Mesothelial cell of epicardium (in vitro differentiated cells): Measurements from ENCODE around the gene SMOC2. TPM values are rescaled to one million over a fixed set of nuclear protein-coding genes. Genes with fewer than 3 reads are reported as not detected.

ENCODE experiments used
- DNase-seq, 2 experiments: peaks; one replicate each; pipeline ENCODE4 v3.0.0; 2021; ENCODE audit warnings: low spot score in 2 of 2; ENCODE audit not compliant: unreplicated experiment in 2 of 2
- H3K27ac Mint-ChIP-seq: 2 replicates; pipeline ENCODE4 v1.8.0; 2021; ENCODE audit warnings: mixed read lengths
- H3K27me3 Mint-ChIP-seq: 2 replicates; pipeline ENCODE4 v1.8.0; 2021; ENCODE audit warnings: low read depth, mixed read lengths
- H3K36me3 Mint-ChIP-seq: 2 replicates; pipeline ENCODE4 v1.8.0; 2021; ENCODE audit warnings: mixed read lengths
- H3K4me1 Mint-ChIP-seq: 2 replicates; pipeline ENCODE4 v1.8.0; 2021; ENCODE audit warnings: mixed read lengths
- H3K4me3 Mint-ChIP-seq: 2 replicates; pipeline ENCODE4 v1.8.0; 2021; ENCODE audit warnings: mild to moderate bottlenecking, moderate library complexity, mixed read lengths
- H3K9me3 Mint-ChIP-seq: 2 replicates; pipeline ENCODE4 v1.8.0; 2021; ENCODE audit warnings: mixed read lengths
- total RNA-seq: library from RNA; stranded (reverse); gene quantifications from 3 replicates; pipeline ENCODE4 v1.2.1, GENCODE V29; 2021
- TF ChIP-seq, protein P1 (sequence below): fragments of 200-600 bp; sonication (generic); IDR thresholded peaks from one replicate; pipeline ENCODE4 v1.5.0; 2021; ENCODE audit warnings: antibody characterized with exemption; ENCODE audit not compliant: unreplicated experiment

Gene SMOC2
- total RNA-seq, 1 donor from 2014 or later = 4.4 TPM

DNA sequence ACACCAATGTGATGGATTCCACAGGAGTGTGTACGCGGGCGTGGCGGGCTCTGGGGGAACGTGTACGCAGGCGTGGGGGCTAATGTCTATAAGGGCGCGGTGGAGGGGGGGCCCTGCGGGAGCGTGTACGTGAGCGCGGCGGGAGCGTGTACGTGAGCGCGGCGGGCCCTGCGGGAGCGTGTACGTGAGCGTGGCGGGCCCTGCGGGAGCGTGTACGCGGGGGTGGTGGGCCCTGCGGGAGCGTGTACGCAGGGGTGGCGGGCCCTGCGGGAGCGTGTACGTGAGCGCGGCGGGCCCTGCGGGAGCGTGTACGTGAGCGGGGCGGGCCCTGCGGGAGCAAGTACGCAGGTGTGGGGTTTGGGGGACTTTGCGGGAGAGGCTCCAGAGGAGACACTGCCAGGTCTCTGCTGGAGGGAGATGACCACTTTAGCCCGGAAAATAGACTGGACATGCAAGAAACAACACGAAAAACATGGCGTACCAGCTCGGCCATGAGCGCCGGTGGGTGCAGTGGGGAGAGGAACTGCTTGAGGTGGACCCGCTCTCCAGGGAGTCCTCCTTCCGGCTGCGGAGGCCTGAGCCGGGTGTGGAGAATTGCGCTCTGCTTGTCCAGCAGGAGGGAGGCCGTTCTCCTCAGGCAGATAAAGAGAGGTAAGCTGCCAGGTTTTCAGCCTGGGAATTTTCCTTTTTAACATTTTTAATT lies 27.8 kb upstream of the SMOC2 start:
- Mint-ChIP-seq H3K4me3 (no peak overlapping the region), H3K27me3 (peaks cover under 1% of the 10 kb centered on the region), H3K36me3 (no peaks in the 10 kb centered on the region), H3K4me1 (peaks cover 18% of the 10 kb centered on the region), H3K27ac (no peak overlapping the region), H3K9me3 (no peaks in the 10 kb centered on the region)
- DNase-seq = peak in 1 of 2 experiments; percentile 24
- TF ChIP-seq, protein P1, sequence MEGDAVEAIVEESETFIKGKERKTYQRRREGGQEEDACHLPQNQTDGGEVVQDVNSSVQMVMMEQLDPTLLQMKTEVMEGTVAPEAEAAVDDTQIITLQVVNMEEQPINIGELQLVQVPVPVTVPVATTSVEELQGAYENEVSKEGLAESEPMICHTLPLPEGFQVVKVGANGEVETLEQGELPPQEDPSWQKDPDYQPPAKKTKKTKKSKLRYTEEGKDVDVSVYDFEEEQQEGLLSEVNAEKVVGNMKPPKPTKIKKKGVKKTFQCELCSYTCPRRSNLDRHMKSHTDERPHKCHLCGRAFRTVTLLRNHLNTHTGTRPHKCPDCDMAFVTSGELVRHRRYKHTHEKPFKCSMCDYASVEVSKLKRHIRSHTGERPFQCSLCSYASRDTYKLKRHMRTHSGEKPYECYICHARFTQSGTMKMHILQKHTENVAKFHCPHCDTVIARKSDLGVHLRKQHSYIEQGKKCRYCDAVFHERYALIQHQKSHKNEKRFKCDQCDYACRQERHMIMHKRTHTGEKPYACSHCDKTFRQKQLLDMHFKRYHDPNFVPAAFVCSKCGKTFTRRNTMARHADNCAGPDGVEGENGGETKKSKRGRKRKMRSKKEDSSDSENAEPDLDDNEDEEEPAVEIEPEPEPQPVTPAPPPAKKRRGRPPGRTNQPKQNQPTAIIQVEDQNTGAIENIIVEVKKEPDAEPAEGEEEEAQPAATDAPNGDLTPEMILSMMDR = no peak

DNA sequence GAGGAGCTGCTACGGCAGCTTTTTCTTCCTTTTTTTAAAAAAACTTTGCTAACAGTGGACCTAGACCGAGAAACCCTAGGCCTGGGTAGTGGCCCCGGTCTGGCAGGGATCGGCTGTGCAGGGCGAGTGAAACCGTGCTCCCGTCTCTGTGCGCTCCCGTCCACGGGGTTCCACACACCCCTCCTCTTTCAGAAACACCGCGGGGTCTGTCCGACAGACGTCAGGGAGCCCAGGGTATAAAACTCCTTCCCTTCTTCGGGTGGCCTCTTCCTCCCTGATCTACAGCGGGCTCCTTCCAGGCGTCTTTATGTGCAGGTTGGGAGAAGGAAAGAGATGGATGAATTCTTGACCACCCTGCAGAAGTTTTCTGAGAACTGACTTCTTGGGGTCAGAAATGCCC lies 27.1 kb upstream of the SMOC2 start:
- TF ChIP-seq, protein P1 = no peak
- H3K9me3 Mint-ChIP-seq = no peaks in the 10 kb centered on the region
- H3K27ac Mint-ChIP-seq = no peak overlapping the region
- H3K36me3 Mint-ChIP-seq = no peaks in the 10 kb centered on the region
- H3K4me3 Mint-ChIP-seq = no peak overlapping the region
- H3K27me3 Mint-ChIP-seq = peaks cover 4% of the 10 kb centered on the region
- peaks cover 25% of the 10 kb centered on the region for H3K4me1 Mint-ChIP-seq
- DNase-seq = peak in 1 of 2 experiments; percentile 29

DNA sequence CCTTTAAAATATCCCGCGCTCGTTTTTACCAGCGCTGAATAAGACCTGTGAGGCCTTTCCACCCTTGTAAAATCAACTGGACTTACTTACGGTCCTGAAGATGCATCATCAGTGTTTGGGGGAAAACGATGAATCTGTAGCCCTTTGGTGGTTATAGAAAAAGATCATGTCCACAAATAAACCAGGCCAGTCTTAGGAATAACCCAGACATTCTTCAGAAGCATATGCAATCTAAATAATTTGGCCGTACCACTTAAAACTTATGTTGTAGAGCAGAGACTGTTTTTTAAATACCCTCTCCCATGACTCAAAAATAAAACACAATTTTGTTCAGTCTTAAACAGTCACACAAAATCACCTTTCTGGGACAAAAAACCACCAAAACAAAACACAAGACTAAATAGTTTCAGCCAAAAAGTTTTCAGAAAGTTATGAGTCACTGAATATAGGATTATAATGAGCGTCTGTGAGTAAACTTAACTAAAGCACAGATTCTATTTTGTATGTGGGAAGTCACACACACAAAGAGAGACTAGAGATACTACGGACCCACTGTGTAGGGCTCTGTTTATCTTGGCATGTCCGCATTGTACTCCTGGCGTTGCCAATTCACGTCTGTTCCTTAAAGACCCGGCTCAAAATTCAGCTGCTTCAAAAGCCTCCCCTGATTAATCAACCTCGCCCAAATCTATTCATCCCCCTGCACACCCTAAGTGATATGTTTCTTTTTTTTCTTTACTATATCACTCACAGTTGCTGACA lies 26.5 kb upstream of the SMOC2 start:
- peak in 1 of 2 experiments; percentile 29 for DNase-seq
- peaks cover 5% of the 10 kb centered on the region for H3K27me3 Mint-ChIP-seq
- H3K9me3 Mint-ChIP-seq = no peaks in the 10 kb centered on the region
- peak overlapping the region; percentile 21 for H3K27ac Mint-ChIP-seq
- no peaks in the 10 kb centered on the region for H3K36me3 Mint-ChIP-seq
- peaks cover 30% of the 10 kb centered on the region for H3K4me1 Mint-ChIP-seq
- TF ChIP-seq, protein P1 = no peak
- H3K4me3 Mint-ChIP-seq = no peak overlapping the region

DNA sequence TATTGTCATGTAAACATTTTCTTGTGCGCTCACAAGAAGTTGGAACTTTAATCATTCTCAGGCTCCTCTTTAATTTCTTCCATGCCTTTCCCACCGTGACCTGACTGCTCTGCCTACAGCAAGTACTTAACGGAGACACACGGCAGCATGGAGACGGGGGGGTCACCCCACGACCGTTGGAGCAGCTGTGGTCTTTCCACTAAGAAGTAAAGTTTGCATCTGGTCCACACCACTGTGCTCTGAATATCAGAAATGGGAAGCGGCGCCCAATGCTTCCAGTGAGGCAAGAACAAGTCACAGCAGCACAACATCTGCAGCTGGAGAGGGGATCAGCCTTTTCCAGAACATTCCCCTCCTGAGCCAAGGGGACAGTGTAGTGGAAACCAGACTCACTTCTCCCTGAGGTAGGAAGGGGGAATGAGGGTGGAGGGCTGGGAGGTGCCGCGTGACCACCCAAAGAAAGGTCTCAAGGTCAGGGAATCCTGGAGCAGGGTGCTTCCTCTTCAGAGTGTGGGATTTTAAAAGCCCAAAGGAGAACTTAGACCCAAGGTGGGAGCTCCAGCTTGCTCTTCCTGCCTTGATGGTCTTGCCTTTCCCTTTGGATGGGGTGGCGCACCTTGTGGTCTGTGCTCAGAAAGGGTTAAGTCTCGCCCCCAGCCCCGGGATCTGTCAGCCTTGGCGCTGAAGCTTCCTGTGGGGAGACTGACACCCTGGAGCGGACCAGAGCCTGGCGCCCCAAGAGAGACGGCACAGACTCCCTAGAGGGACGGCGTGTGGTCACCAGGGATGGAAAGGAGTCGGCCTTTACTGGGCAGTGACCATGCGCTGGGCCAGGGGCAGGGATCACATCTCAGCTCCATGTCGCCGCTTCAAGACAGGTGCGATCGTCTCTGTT lies 25.6 kb upstream of the SMOC2 start:
- H3K9me3 Mint-ChIP-seq = no peaks in the 10 kb centered on the region
- H3K36me3 Mint-ChIP-seq = no peaks in the 10 kb centered on the region
- H3K4me1 Mint-ChIP-seq = peaks cover 30% of the 10 kb centered on the region
- TF ChIP-seq, protein P1 = no peak
- H3K27ac Mint-ChIP-seq = no peak overlapping the region
- H3K27me3 Mint-ChIP-seq = peaks cover 7% of the 10 kb centered on the region
- H3K4me3 Mint-ChIP-seq = no peak overlapping the region
- DNase-seq = no peak

DNA sequence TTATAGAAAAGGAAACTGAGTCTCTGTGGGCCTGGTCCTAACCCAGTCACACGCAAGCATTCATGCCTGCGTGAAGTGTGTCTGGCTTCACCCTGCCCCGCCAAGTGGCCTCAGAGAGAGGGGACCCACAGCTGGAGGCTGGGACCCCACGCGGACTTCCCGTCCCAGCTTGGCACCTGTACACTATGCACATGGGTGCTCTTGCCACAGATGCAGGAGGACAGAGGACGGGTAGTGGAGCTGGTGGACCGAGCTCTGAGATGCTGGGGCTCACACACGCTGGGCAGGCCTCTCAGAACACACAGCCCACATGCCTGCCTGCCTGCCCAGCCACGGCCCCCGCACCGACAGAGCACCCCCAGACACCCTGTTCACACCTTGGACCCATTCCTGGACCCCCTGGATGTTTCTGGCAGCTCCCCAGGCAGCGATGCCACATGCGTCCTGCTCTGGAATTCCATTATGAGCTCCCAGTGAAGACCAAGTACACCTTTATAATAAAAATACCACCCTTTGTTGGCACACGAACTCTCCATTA lies 24.9 kb upstream of the SMOC2 start:
- no peaks in the 10 kb centered on the region for H3K9me3 Mint-ChIP-seq

More for the DNA sequence above, 24.9 kb upstream of the SMOC2 start:
- Mint-ChIP-seq H3K4me1 (peaks cover 30% of the 10 kb centered on the region), H3K27ac (no peak overlapping the region), H3K36me3 (no peaks in the 10 kb centered on the region), H3K27me3 (peaks cover 7% of the 10 kb centered on the region), H3K4me3 (no peak overlapping the region)
- DNase-seq = no peak
- TF ChIP-seq, protein P1 = no peak
